Vagina (tissue), 2 donors: Measurements from ENCODE around the gene GRB7.
A peak's percentile ranks its signal among the peaks of the same experiment; 100 is the strongest.

Source experiments
- CTCF ChIP-seq, 3 experiments: fragments of 450-650 bp in 2 of 3; fragments of 200-600 bp in 1 of 3; sonication (generic) in 1 of 3; IDR thresholded peaks; one replicate each; pipeline ENCODE4 v1.5.1; 2017 to 2019; ENCODE audit warnings: antibody characterized with exemption in 3 of 3, mild to moderate bottlenecking in 2 of 3, moderate library complexity in 2 of 3
- POLR2A ChIP-seq, 2 donors: fragments of 450-650 bp; IDR thresholded peaks; one replicate each; pipeline ENCODE4 v1.6.1; 2017; ENCODE audit warnings: antibody characterized with exemption in 2 of 2, mild to moderate bottlenecking in 2 of 2, moderate library complexity in 2 of 2
- POLR2AphosphoS5 ChIP-seq, 2 donors: sonication (generic); formaldehyde crosslinking; IDR thresholded peaks; one replicate each; pipeline ENCODE4 v1.9.0; 2017; ENCODE audit warnings: antibody characterized with exemption in 2 of 2, mild to moderate bottlenecking in 2 of 2, low read depth in 1 of 2; ENCODE audit not compliant: insufficient read depth in 1 of 2

GRCh38 chr17:39769974-39770587 lies 32.3 kb downstream of the GRB7 start:
- no peak for TF ChIP-seq CTCF (IDR thresholded peaks at IDR 0.05)
- TF ChIP-seq POLR2AphosphoS5 (IDR thresholded peaks at IDR 0.05; ENCODE audit: insufficient read depth in 1 of 2, low read depth in 1 of 2) = peak in 1 of 2 donors; percentile 78
- no peak for TF ChIP-seq POLR2A (IDR thresholded peaks at IDR 0.05)
